Endothelial cell (in vitro differentiated cells): ENCODE results near the gene TRANK1. TPM values are rescaled to one million over a fixed set of nuclear protein-coding genes. Genes with fewer than 3 reads are reported as not detected.

Experiments
- DNase-seq: peaks from one replicate; pipeline ENCODE4 v3.0.0; 2021; ENCODE audit warnings: low spot score
- H3K27ac Mint-ChIP-seq: one replicate; pipeline ENCODE4 v1.8.0; 2021; ENCODE audit warnings: mixed read lengths, inconsistent platforms; ENCODE audit not compliant: unreplicated experiment
- H3K27me3 Mint-ChIP-seq: one replicate; pipeline ENCODE4 v1.8.0; 2021; ENCODE audit warnings: mild to moderate bottlenecking, moderate library complexity, mixed read lengths, inconsistent platforms; ENCODE audit not compliant: unreplicated experiment
- H3K36me3 Mint-ChIP-seq: one replicate; pipeline ENCODE4 v1.8.0; 2021; ENCODE audit warnings: mild to moderate bottlenecking, low read depth, mixed read lengths, inconsistent platforms; ENCODE audit not compliant: unreplicated experiment
- H3K4me1 Mint-ChIP-seq: one replicate; pipeline ENCODE4 v1.8.0; 2021; ENCODE audit warnings: mild to moderate bottlenecking, mixed read lengths, inconsistent platforms; ENCODE audit not compliant: unreplicated experiment
- H3K4me3 Mint-ChIP-seq: one replicate; pipeline ENCODE4 v1.8.0; 2021; ENCODE audit warnings: mild to moderate bottlenecking, mixed read lengths, inconsistent platforms; ENCODE audit not compliant: unreplicated experiment
- H3K9me3 Mint-ChIP-seq: one replicate; pipeline ENCODE4 v1.8.0; 2021; ENCODE audit warnings: mixed read lengths, inconsistent platforms; ENCODE audit not compliant: unreplicated experiment
- CTCF ChIP-seq: fragments of 200-600 bp; sonication (generic); IDR thresholded peaks from one replicate; pipeline ENCODE4 v1.5.0; 2021; ENCODE audit warnings: antibody characterized with exemption; ENCODE audit not compliant: unreplicated experiment
- total RNA-seq: library from RNA; stranded (reverse); fragmentation: NEBNext Ultra II Directional; extraction: Animal tissue kit (Norgen Biotek cat#: 25700); gene quantifications from one replicate; pipeline ENCODE4 v1.2.1, GENCODE V29; 2021; ENCODE audit not compliant: unreplicated experiment

Gene TRANK1
- total RNA-seq, 1 donor from 2014 or later: 2.8 TPM

GRCh38 chr3:36814066-36814717, 130.7 kb downstream of the TRANK1 start:
- no peak for TF ChIP-seq CTCF
- DNase-seq: no peak
- Mint-ChIP-seq H3K27me3 (peaks cover 3% of the 10 kb centered on the region), H3K36me3 (no peaks in the 10 kb centered on the region), H3K4me3 (no peak overlapping the region), H3K9me3 (no peaks in the 10 kb centered on the region), H3K4me1 (peaks cover 5% of the 10 kb centered on the region), H3K27ac (no peak overlapping the region)

- peaks cover 3% of the 10 kb centered on the region for H3K27me3 Mint-ChIP-seq
- no peak for TF ChIP-seq CTCF
- no peaks in the 10 kb centered on the region for H3K9me3 Mint-ChIP-seq
- peaks cover 11% of the 10 kb centered on the region for H3K4me1 Mint-ChIP-seq
- DNase-seq: no peak
- H3K36me3 Mint-ChIP-seq: no peaks in the 10 kb centered on the region
- H3K4me3 Mint-ChIP-seq: no peak overlapping the region
- no peak overlapping the region for H3K27ac Mint-ChIP-seq
These were observed 131.5 kb downstream of the TRANK1 start for GRCh38 chr3:36813305-36813704.

- H3K9me3 Mint-ChIP-seq: no peaks in the 10 kb centered on the region
- H3K27me3 Mint-ChIP-seq: peaks cover 1% of the 10 kb centered on the region
- no peak for TF ChIP-seq CTCF
- H3K27ac Mint-ChIP-seq: no peak overlapping the region
- no peaks in the 10 kb centered on the region for H3K36me3 Mint-ChIP-seq
- peaks cover 20% of the 10 kb centered on the region for H3K4me1 Mint-ChIP-seq
- no peak for DNase-seq
- no peak overlapping the region for H3K4me3 Mint-ChIP-seq
These were observed 132.6 kb downstream of the TRANK1 start for GRCh38 chr3:36812240-36812639.

- peaks cover 1% of the 10 kb centered on the region for H3K27me3 Mint-ChIP-seq
- H3K4me1 Mint-ChIP-seq: peaks cover 21% of the 10 kb centered on the region
- no peaks in the 10 kb centered on the region for H3K9me3 Mint-ChIP-seq
- H3K27ac Mint-ChIP-seq: no peak overlapping the region
- DNase-seq: no peak
- no peak overlapping the region for H3K4me3 Mint-ChIP-seq
- no peak for TF ChIP-seq CTCF
- H3K36me3 Mint-ChIP-seq: no peaks in the 10 kb centered on the region
These were observed 133.1 kb downstream of the TRANK1 start for GRCh38 chr3:36811768-36812167.

- no peak for TF ChIP-seq CTCF
- Mint-ChIP-seq H3K4me1 (peaks cover 19% of the 10 kb centered on the region), H3K27ac (peak overlapping the region; percentile 62), H3K9me3 (no peaks in the 10 kb centered on the region), H3K4me3 (no peak overlapping the region), H3K27me3 (no peaks in the 10 kb centered on the region), H3K36me3 (no peaks in the 10 kb centered on the region)
- peak; percentile 28 for DNase-seq
These were observed 140.4 kb downstream of the TRANK1 start for GRCh38 chr3:36804295-36805055.
